A673 (cell line): ENCODE data around the gene SERINC2. TPM values are rescaled to one million over a fixed set of nuclear protein-coding genes. Genes with fewer than 3 reads are reported as not detected.

ENCODE experiments used
- Bru-seq: library from RNA; stranded (reverse); fragments of 400-500 nt; gene quantifications from one replicate; lab custom pipeline; 2021; lab: Mats Ljungman, UMichigan
- BruChase-seq, 2 experiments: library from RNA; stranded (reverse); fragments of 400-500 nt; gene quantifications; one replicate each; lab custom pipeline; 2021; lab: Mats Ljungman, UMichigan
- BruUV-seq: library from RNA; stranded (reverse); fragments of 400-500 nt; replicated peaks from 2 replicates; lab custom pipeline; 2021; lab: Mats Ljungman, UMichigan
- CTCF ChIA-PET: fragments of 300-600 bp; sonication (Branson Sonifier 250); formaldehyde crosslinking; loops from one replicate; lab custom pipeline; 2022; ENCODE audit warnings: antibody characterized with exemption; lab: Charles Lee
- POLR2A ChIA-PET: fragments of 300-600 bp; sonication (Branson Sonifier 250); formaldehyde crosslinking; loops from one replicate; lab custom pipeline; 2022; ENCODE audit warnings: antibody characterized with exemption; ENCODE audit not compliant: low non-redundant PET; lab: Charles Lee
- DNase-seq: peaks from one replicate; pipeline ENCODE4 v3.0.0-alpha.2; 2015; ENCODE audit warnings: low spot score
- H3K27ac ChIP-seq: fragments of 200-600 bp; sonication (generic); 2 replicates; pipeline ENCODE4 v1.5.1; 2016; ENCODE audit warnings: mixed run types, low read depth, mild to moderate bottlenecking, mixed read lengths, antibody characterized with exemption, low read length; ENCODE audit not compliant: poor library complexity, severe bottlenecking
- H3K27me3 ChIP-seq: fragments of 200-600 bp; sonication (generic); replicated peaks from 2 replicates; pipeline ENCODE4 v1.6.1; 2017; ENCODE audit warnings: mixed run types, low read depth, mild to moderate bottlenecking, mixed read lengths, antibody characterized with exemption, low read length; ENCODE audit not compliant: insufficient read depth, poor library complexity
- H3K36me3 ChIP-seq: fragments of 200-600 bp; sonication (generic); 2 replicates; pipeline ENCODE4 v1.6.1; 2016; ENCODE audit warnings: mixed run types, mild to moderate bottlenecking, mixed read lengths, antibody characterized with exemption, low read length; ENCODE audit not compliant: insufficient read depth, poor library complexity, severe bottlenecking
- H3K4me1 ChIP-seq: fragments of 200-600 bp; sonication (generic); 2 replicates; pipeline ENCODE4 v1.6.1; 2017; ENCODE audit warnings: mixed run types, mild to moderate bottlenecking, mixed read lengths, antibody characterized with exemption, low read length; ENCODE audit not compliant: insufficient read depth, poor library complexity, severe bottlenecking
- H3K4me3 ChIP-seq: fragments of 200-600 bp; sonication (generic); 2 replicates; pipeline ENCODE4 v1.5.1; 2016; ENCODE audit warnings: low read depth, mixed run types, mild to moderate bottlenecking, mixed read lengths, low read length; ENCODE audit not compliant: poor library complexity, severe bottlenecking
- H3K9me3 ChIP-seq: fragments of 200-600 bp; sonication (generic); 2 replicates; pipeline ENCODE4 v1.6.1; 2016; ENCODE audit warnings: mixed run types, low read depth, mild to moderate bottlenecking, mixed read lengths, antibody characterized with exemption, low read length; ENCODE audit not compliant: poor library complexity, severe bottlenecking
- EZH2 ChIP-seq: fragments of 200-600 bp; sonication (generic); IDR thresholded peaks from 2 replicates; pipeline ENCODE4 v1.6.1; 2017; ENCODE audit warnings: borderline replicate concordance, low read depth, mild to moderate bottlenecking, mixed read lengths, antibody characterized with exemption, low read length; ENCODE audit not compliant: poor library complexity, severe bottlenecking
- intact Hi-C: fragments of 100-400 bp; cut with micrococcal nuclease; formaldehyde crosslinking; loops from one replicate; pipeline ENCODE4 v1.10.0; 2022; ENCODE audit not compliant: unreplicated experiment
- long read RNA-seq: library from polyadenylated mRNA; stranded (forward); transcript quantifications from one replicate; pipeline ENCODE4 v2.0.0, GENCODE V29; 2022
- total RNA-seq: library from RNA; stranded (reverse); gene quantifications from 2 replicates; pipeline ENCODE4 v1.2.3, GENCODE V29; 2021
- TF ChIP-seq, protein P1 (sequence below): fragments of 300-800, 200-600 bp; sonication (generic); conservative IDR thresholded peaks from 2 replicates; pipeline ENCODE4 v1.5.1; 2017; ENCODE audit warnings: low read depth, mild to moderate bottlenecking, antibody characterized with exemption, low read length, moderate library complexity, mixed read lengths

The SERINC2 gene
- total RNA-seq: 0.30 and 0.42 TPM in 2 replicates
- percentile 12 among the genes with signal in this experiment for Bru-seq, nascent RNA
- percentile 11 among the genes with signal in this experiment for BruChase-seq, experiment 1, labeled RNA remaining after a 2-hour chase
- BruChase-seq, experiment 2, labeled RNA remaining after a 6-hour chase: percentile 18 among the genes with signal in this experiment
- long read RNA-seq, partial matches to known transcripts: 0 of 1 reads
- long read RNA-seq, other reads (novel, unspliced or antisense): 1 of 1 reads

DNA sequence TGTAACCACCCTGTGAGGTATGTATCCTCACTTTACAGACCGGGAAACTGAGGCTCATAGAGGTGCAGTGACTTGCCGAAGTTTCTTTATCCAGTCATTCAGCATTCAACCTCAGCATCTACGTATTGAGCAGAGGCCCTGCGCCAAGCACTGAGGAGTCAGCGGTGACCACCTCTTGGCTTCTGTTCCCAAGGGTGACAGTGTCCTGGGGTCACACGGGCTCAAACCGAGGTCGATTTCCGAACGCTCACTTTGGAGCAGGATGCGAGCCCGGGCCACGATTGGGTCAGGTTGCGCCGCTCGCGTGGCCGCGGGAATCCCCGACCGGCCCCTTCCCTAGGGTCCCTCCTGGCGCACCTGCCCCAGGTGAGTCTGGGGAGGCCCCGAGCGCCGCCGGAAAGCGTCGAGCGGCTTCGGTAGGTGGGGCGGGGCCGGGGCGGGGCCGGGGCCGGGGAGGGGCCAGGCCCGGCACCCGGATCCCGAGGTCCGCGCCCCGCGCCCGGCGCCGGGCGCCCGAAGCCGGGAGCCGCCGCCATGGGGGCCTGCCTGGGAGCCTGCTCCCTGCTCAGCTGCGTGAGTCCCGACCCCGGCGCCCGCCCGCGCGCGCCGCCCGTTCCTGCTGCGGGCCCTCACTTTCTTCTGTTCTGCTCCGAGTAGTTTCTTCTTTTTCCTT, at the start of gene SERINC2:
Gene SERINC2, plus strand, starts transcription at position 482 of the 673 bp plus-strand sequence. Its CDS starts 53 bp downstream, at position 535.
- no TSS peak for BruUV-seq
- POLR2A ChIA-PET: no interaction called here
- Histone ChIP-seq H3K9me3 (no peaks in the 10 kb centered on the region), H3K4me1 (peaks cover 8% of the 10 kb centered on the region), H3K27ac (no peak within 1 kb of the TSS), H3K36me3 (no peaks in the 10 kb centered on the region), H3K4me3 (peak within 1 kb of the TSS; percentile 48), H3K27me3 (peaks cover 51% of the 10 kb centered on the region)
- TF ChIP-seq EZH2: no peak
- TF ChIP-seq, protein P1, sequence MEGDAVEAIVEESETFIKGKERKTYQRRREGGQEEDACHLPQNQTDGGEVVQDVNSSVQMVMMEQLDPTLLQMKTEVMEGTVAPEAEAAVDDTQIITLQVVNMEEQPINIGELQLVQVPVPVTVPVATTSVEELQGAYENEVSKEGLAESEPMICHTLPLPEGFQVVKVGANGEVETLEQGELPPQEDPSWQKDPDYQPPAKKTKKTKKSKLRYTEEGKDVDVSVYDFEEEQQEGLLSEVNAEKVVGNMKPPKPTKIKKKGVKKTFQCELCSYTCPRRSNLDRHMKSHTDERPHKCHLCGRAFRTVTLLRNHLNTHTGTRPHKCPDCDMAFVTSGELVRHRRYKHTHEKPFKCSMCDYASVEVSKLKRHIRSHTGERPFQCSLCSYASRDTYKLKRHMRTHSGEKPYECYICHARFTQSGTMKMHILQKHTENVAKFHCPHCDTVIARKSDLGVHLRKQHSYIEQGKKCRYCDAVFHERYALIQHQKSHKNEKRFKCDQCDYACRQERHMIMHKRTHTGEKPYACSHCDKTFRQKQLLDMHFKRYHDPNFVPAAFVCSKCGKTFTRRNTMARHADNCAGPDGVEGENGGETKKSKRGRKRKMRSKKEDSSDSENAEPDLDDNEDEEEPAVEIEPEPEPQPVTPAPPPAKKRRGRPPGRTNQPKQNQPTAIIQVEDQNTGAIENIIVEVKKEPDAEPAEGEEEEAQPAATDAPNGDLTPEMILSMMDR: no peak
- DNase-seq: no peak
- CTCF ChIA-PET: interaction anchor here (0.7 kb wide), 1 partner anchor 287 kb away, joined by 3 read pairs; no protein-coding TSS in a partner anchor
- intact Hi-C loops: no loop called here

DNA sequence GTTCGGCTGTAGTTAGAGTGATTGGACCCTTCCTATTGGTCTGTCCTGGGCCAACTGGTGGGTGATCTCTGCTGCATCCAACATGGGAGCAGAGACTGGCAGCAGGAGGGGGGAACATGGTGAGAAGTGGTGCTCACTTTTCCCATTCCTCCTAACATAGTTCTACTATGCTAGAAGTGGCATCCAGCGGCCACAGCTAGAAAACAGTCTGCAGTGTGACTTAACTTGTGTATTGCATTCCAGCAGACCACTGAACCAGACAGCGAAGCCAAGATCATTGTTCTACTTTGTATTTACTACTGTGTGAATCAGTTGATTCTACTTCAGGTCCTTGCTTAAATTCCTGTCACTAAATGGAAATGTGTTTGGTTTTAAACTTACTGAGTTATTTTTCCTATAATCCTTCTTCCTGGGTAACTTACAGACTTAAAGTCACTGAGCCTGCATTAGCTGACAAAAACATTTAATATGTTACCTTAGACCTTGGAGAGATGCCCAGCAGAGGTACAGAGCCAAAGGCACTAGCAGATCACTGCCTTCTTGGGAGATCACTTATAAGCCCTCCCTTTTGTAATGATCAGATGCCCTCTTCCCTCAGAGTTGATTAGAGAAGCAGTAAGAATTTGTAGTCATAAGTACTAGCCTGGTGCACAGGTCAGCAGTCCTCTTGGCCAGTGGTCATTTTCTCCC, 48.3 kb upstream of the SERINC2 start:
- TSS peak; percentile 86 for BruUV-seq
- DNase-seq: no peak

DNA sequence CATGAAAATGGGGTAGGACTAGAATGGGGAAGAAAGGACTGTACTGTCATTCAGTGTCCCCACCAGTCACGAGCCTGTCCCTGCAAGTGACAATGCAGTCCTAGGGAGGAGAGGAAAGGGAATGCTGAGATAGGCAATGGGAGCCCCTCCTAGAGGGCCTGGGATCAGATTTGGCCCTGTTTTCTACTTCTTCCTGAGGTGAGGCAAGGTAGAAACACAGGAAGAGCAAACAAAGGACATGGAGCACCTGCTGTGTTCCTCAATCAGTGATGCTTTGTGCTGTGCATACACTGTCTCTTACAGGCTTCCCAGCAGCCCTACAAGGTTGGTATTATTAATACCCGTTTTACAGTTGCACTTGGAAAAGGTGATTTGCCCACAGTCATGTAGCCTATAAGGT, 46.2 kb upstream of the SERINC2 start:
- H3K36me3 ChIP-seq: peaks cover 7% of the 10 kb centered on the region
- no peaks in the 10 kb centered on the region for H3K4me1 ChIP-seq
- no peak overlapping the region for H3K4me3 ChIP-seq
- BruUV-seq: no TSS peak
- ChIA-PET POLR2A (no interaction called here), CTCF (no interaction called here)
- DNase-seq: no peak
- H3K27me3 ChIP-seq: no peaks in the 10 kb centered on the region
- no peak overlapping the region for H3K27ac ChIP-seq
- intact Hi-C loops: no loop called here
- TF ChIP-seq EZH2: no peak
- TF ChIP-seq, protein P1: no peak
- H3K9me3 ChIP-seq: no peaks in the 10 kb centered on the region

More for the DNA sequence above, 48.3 kb upstream of the SERINC2 start:
- H3K27ac ChIP-seq: no peak overlapping the region
- CTCF ChIA-PET: no interaction called here
- H3K4me3 ChIP-seq: no peak overlapping the region
- no peaks in the 10 kb centered on the region for H3K4me1 ChIP-seq
- H3K36me3 ChIP-seq: peaks cover 7% of the 10 kb centered on the region
- TF ChIP-seq EZH2: no peak
- TF ChIP-seq, protein P1: no peak
- H3K9me3 ChIP-seq: no peaks in the 10 kb centered on the region
- H3K27me3 ChIP-seq: no peaks in the 10 kb centered on the region
- POLR2A ChIA-PET: no interaction called here
- intact Hi-C loops: no loop called here
